Nephron (organoid): ENCODE measurements around the gene KRTAP5-9.

Experiments used
- H3K27ac Mint-ChIP-seq, 3 experiments: 2 replicates each; pipeline ENCODE4 v1.8.0; 2020; ENCODE audit warnings: mixed read lengths in 3 of 3, mild to moderate bottlenecking in 2 of 3, moderate library complexity in 1 of 3
- H3K27me3 Mint-ChIP-seq: 2 replicates; pipeline ENCODE4 v1.8.0; 2021; ENCODE audit warnings: low read depth, mild to moderate bottlenecking, moderate library complexity, mixed read lengths
- H3K36me3 Mint-ChIP-seq: 2 replicates; pipeline ENCODE4 v1.8.0; 2020; ENCODE audit warnings: low read depth, mixed read lengths
- H3K4me1 Mint-ChIP-seq: 2 replicates; pipeline ENCODE4 v1.8.0; 2020; ENCODE audit warnings: mixed read lengths
- H3K4me3 Mint-ChIP-seq, 3 experiments: 2 replicates each; pipeline ENCODE4 v1.8.0; 2020; ENCODE audit warnings: mild to moderate bottlenecking in 3 of 3, mixed read lengths in 3 of 3, moderate library complexity in 2 of 3
- H3K9me3 Mint-ChIP-seq: 2 replicates; pipeline ENCODE4 v1.8.0; 2020; ENCODE audit warnings: mixed read lengths
- CTCF ChIP-seq, 3 experiments: fragments of 200-600 bp; sonication (generic); IDR thresholded peaks; one replicate each; pipeline ENCODE4 v1.5.0; 2021; ENCODE audit warnings: antibody characterized with exemption in 3 of 3; ENCODE audit not compliant: unreplicated experiment in 3 of 3

KRTAP5-9 gene

GRCh38 chr11:71555508-71555907 lies 7.3 kb downstream of the KRTAP5-9 start:
- Mint-ChIP-seq H3K27ac (no peak overlapping the region), H3K4me1 (no peaks in the 10 kb centered on the region)
- no peak for TF ChIP-seq CTCF (IDR thresholded peaks at IDR 0.05; ENCODE audit: unreplicated experiment in 3 of 3)

DNA sequence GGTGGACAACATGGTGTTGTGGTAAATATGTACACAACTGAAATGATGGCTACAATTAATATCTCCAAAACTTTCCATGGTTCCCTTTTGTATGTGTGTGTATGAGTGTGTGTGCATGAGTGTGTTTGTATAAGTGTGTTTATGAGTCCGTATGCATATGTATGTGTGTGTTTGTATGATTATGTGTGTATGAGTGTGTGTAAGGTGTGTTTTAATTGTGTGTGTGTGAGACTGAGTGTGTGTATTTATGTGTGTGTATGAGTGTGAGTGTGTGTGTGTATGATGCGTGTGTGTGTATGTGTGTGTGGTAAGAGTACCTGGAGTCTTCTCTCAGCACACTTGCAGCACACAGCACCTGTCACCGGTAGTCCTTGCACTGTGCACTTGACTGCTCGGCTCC lies 7.8 kb downstream of the KRTAP5-9 start:
- H3K27ac Mint-ChIP-seq, result no peak overlapping the region
- no peaks in the 10 kb centered on the region for H3K36me3 Mint-ChIP-seq
- H3K4me1 Mint-ChIP-seq, result no peaks in the 10 kb centered on the region
- peaks cover 5% of the 10 kb centered on the region for H3K27me3 Mint-ChIP-seq
- no peak overlapping the region for H3K4me3 Mint-ChIP-seq
- TF ChIP-seq CTCF (IDR thresholded peaks at IDR 0.05; ENCODE audit: unreplicated experiment in 3 of 3), result no peak
- peaks cover 12% of the 10 kb centered on the region for H3K9me3 Mint-ChIP-seq

More at GRCh38 chr11:71555508-71555907, 7.3 kb downstream of the KRTAP5-9 start:
- peaks cover 9% of the 10 kb centered on the region for H3K9me3 Mint-ChIP-seq
- H3K36me3 Mint-ChIP-seq, result no peaks in the 10 kb centered on the region
- no peak overlapping the region for H3K4me3 Mint-ChIP-seq
- H3K27me3 Mint-ChIP-seq, result peaks cover 4% of the 10 kb centered on the region

GRCh38 chr11:71557257-71557656 lies 9.0 kb downstream of the KRTAP5-9 start:
- no peak for TF ChIP-seq CTCF (IDR thresholded peaks at IDR 0.05; ENCODE audit: unreplicated experiment in 3 of 3)
- Mint-ChIP-seq H3K9me3 (peaks cover 17% of the 10 kb centered on the region), H3K27ac (no peak overlapping the region), H3K4me1 (no peaks in the 10 kb centered on the region), H3K36me3 (no peaks in the 10 kb centered on the region), H3K4me3 (no peak overlapping the region), H3K27me3 (peaks cover 9% of the 10 kb centered on the region)

GRCh38 chr11:71558996-71559395 lies 10.8 kb downstream of the KRTAP5-9 start:
- Mint-ChIP-seq H3K36me3 (no peaks in the 10 kb centered on the region), H3K9me3 (peaks cover 21% of the 10 kb centered on the region), H3K4me3 (no peak overlapping the region)

DNA sequence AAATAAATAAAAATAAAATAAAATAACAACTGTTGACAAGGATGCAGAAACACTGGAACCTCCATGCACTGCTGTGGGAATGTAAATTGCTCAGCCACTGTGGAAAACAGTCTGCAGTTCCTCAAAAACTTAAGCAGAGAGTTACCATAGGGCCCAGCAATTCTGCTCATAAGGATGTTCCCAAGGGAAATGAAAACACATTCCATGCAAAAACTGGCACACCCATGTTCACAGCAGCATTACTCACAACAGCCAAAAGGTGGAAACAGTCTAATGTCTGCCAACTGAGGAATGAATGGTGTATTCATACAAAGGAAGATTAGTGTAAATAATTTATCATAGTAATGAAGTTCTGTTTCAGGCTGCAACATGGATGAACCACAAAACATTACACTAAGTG lies 13.9 kb downstream of the KRTAP5-9 start:
- no peak overlapping the region for H3K27ac Mint-ChIP-seq
- H3K36me3 Mint-ChIP-seq, result no peaks in the 10 kb centered on the region
- H3K4me1 Mint-ChIP-seq, result peaks cover 19% of the 10 kb centered on the region
- no peak overlapping the region for H3K4me3 Mint-ChIP-seq
- peaks cover 15% of the 10 kb centered on the region for H3K9me3 Mint-ChIP-seq
- H3K27me3 Mint-ChIP-seq, result peaks cover 25% of the 10 kb centered on the region
- TF ChIP-seq CTCF (IDR thresholded peaks at IDR 0.05; ENCODE audit: unreplicated experiment in 3 of 3), result no peak

More at GRCh38 chr11:71558996-71559395, 10.8 kb downstream of the KRTAP5-9 start:
- H3K27ac Mint-ChIP-seq, result no peak overlapping the region
- no peak for TF ChIP-seq CTCF (IDR thresholded peaks at IDR 0.05; ENCODE audit: unreplicated experiment in 3 of 3)
- H3K4me1 Mint-ChIP-seq, result peaks cover 4% of the 10 kb centered on the region
- H3K27me3 Mint-ChIP-seq, result peaks cover 17% of the 10 kb centered on the region

- H3K27me3 Mint-ChIP-seq, result peaks cover 24% of the 10 kb centered on the region
Observed at GRCh38 chr11:71563406-71563805, 15.2 kb downstream of the KRTAP5-9 start.

More at GRCh38 chr11:71563406-71563805, 15.2 kb downstream of the KRTAP5-9 start:
- Mint-ChIP-seq H3K36me3 (no peaks in the 10 kb centered on the region), H3K27ac (no peak overlapping the region), H3K4me3 (no peak overlapping the region), H3K9me3 (peaks cover 12% of the 10 kb centered on the region), H3K4me1 (peaks cover 27% of the 10 kb centered on the region)
- TF ChIP-seq CTCF (IDR thresholded peaks at IDR 0.05; ENCODE audit: unreplicated experiment in 3 of 3), result peak in 2 of 3 experiments; percentile 30 to 37
